GM12878 (cell line): ENCODE results near the gene LRP5. TPM values are rescaled to one million over a fixed set of nuclear protein-coding genes. Genes with fewer than 3 reads are reported as not detected.

Source experiments
- BCL11A ChIP-seq: IDR thresholded peaks from 2 replicates; pipeline ENCODE4 v1.6.1; 2011; ENCODE audit warnings: low read depth, low read length
- EED ChIP-seq: sonication (generic); IDR thresholded peaks from 2 replicates; pipeline ENCODE4 v1.6.1; 2016; ENCODE audit warnings: antibody characterized with exemption, low read depth
- EGR1 ChIP-seq, 2 experiments: IDR thresholded peaks; 1 replicate in 1 of 2; 2 replicates in 1 of 2; pipeline ENCODE4 v1.6.1; 2011 to 2012; ENCODE audit warnings: low read depth in 2 of 2, low read length in 2 of 2, borderline replicate concordance in 1 of 2, mild to moderate bottlenecking in 1 of 2, moderate library complexity in 1 of 2
- EP300 ChIP-seq, 2 experiments: fragments of 150-350 bp in 1 of 2; IDR thresholded peaks; 2 replicates each; pipeline ENCODE4 v1.6.1; 2011 to 2012; ENCODE audit warnings: low read depth in 2 of 2, low read length in 2 of 2, borderline replicate concordance in 1 of 2, improper control_type of control experiment in 1 of 2, inconsistent platforms in 1 of 2; ENCODE audit not compliant: control insufficient read depth in 1 of 2
- EZH2 ChIP-seq: IDR thresholded peaks from 2 replicates; pipeline ENCODE4 v1.6.1; 2012; ENCODE audit warnings: low read depth, mild to moderate bottlenecking, control low read depth, inconsistent platforms, low read length, borderline replicate concordance; ENCODE audit not compliant: control insufficient read depth
- HCFC1 ChIP-seq: fragments of 150-350 bp; IDR thresholded peaks from 2 replicates; pipeline ENCODE4 v1.6.1; 2014; ENCODE audit warnings: low read length
- HDAC2 ChIP-seq: fragments of 200-600 bp; sonication (generic); IDR thresholded peaks from 2 replicates; pipeline ENCODE4 v1.6.1; 2017
- JUND ChIP-seq: IDR thresholded peaks from 2 replicates; pipeline ENCODE4 v1.6.1; 2012; ENCODE audit warnings: low read depth, mild to moderate bottlenecking, low read length, improper control_type of control experiment, moderate library complexity
- KAT2A ChIP-seq: conservative IDR thresholded peaks from 2 replicates; pipeline ENCODE4 v1.6.1; 2011; ENCODE audit warnings: low read depth, low read length; ENCODE audit not compliant: control insufficient read depth
- LARP7 ChIP-seq: fragments of 450-650 bp; IDR thresholded peaks from 2 replicates; pipeline ENCODE4 v1.6.1; 2017; ENCODE audit warnings: mild to moderate bottlenecking
- NFIC ChIP-seq: IDR thresholded peaks from 2 replicates; pipeline ENCODE4 v1.6.1; 2012; ENCODE audit warnings: low read depth, mild to moderate bottlenecking, inconsistent platforms, low read length, moderate library complexity
- NFYA ChIP-seq: IDR thresholded peaks from 2 replicates; pipeline ENCODE4 v1.6.1; 2011; ENCODE audit warnings: low read depth, mild to moderate bottlenecking, low read length, improper control_type of control experiment, borderline replicate concordance
- SIN3A ChIP-seq: IDR thresholded peaks from 2 replicates; pipeline ENCODE4 v1.6.1; 2012; ENCODE audit warnings: low read depth, low read length, improper control_type of control experiment
- SIX5 ChIP-seq: IDR thresholded peaks from 2 replicates; pipeline ENCODE4 v1.6.1; 2011; ENCODE audit warnings: mild to moderate bottlenecking, low read depth, low read length, moderate library complexity; ENCODE audit not compliant: severe bottlenecking
- SMAD5 ChIP-seq: IDR thresholded peaks from 2 replicates; pipeline ENCODE4 v1.6.1; 2016; ENCODE audit warnings: antibody characterized with exemption, low read depth
- SMC3 ChIP-seq: IDR thresholded peaks from 2 replicates; pipeline ENCODE4 v1.6.1; 2011; ENCODE audit warnings: low read length, improper control_type of control experiment, borderline replicate concordance
- SUZ12 ChIP-seq: fragments of 200-600 bp; sonication (generic); IDR thresholded peaks from one replicate; pipeline ENCODE4 v1.6.1; 2018; ENCODE audit warnings: antibody characterized with exemption, mild to moderate bottlenecking; ENCODE audit not compliant: unreplicated experiment
- TCF12 ChIP-seq: IDR thresholded peaks from 2 replicates; pipeline ENCODE4 v1.6.1; 2011; ENCODE audit warnings: low read depth, mild to moderate bottlenecking, low read length
- ZBED1 ChIP-seq: IDR thresholded peaks from 2 replicates; pipeline ENCODE4 v1.6.1; 2016; ENCODE audit warnings: borderline replicate concordance
- ZNF274 ChIP-seq: IDR thresholded peaks from one replicate; pipeline ENCODE4 v1.8.0; 2011; ENCODE audit not compliant: insufficient read length, insufficient read depth
- ZZZ3 ChIP-seq: IDR thresholded peaks from 2 replicates; pipeline ENCODE4 v1.6.1; 2011; ENCODE audit warnings: low read depth; ENCODE audit not compliant: control insufficient read depth, insufficient read length
- polyA plus RNA-seq, 11 experiments: library from polyadenylated mRNA; depleted of rRNA in 4 of 11; unstranded in 6 of 11; stranded (reverse) in 5 of 11; fragments of >200 nt; fragmentation: Nextera tagmentation in 4 of 11; fragmentation: Illumina TruSeq in 1 of 11; extraction: Ambion mirVana in 4 of 11; extraction: Trizol in 1 of 11; gene quantifications; 1 replicate in 1 of 11; 2 replicates in 10 of 11; pipeline versions ENCODE4 v1.2.1 to v1.2.3, GENCODE V29; 2011 to 2016; ENCODE audit warnings: inconsistent platforms in 2 of 11, missing spikeins in 2 of 11, low read depth in 1 of 11
- total RNA-seq, 4 experiments: library from RNA; depleted of rRNA in 3 of 4; stranded (reverse); fragments of >200 nt in 3 of 4; fragmentation: Illumina TruSeq in 1 of 4; extraction: Trizol in 1 of 4; gene quantifications; 2 replicates each; pipeline versions ENCODE4 v1.2.1 to v1.2.3, GENCODE V29; 2013 to 2021
- TF ChIP-seq, protein P1 (sequence below): fragments of 450-650 bp; IDR thresholded peaks from 2 replicates; pipeline ENCODE4 v1.6.1; 2018; ENCODE audit warnings: borderline replicate concordance, mild to moderate bottlenecking; ENCODE audit not compliant: partially characterized antibody
- TF ChIP-seq, protein P2 (sequence below): IDR thresholded peaks from 2 replicates; pipeline ENCODE4 v1.6.1; 2011; ENCODE audit warnings: low read depth, mild to moderate bottlenecking, low read length, moderate library complexity, borderline replicate concordance; ENCODE audit errors: extremely low read depth
- TF ChIP-seq, protein P3 (sequence below): fragments of 450-650 bp; IDR thresholded peaks from 2 replicates; pipeline ENCODE4 v1.6.1; 2017; ENCODE audit warnings: antibody characterized with exemption, mild to moderate bottlenecking, moderate library complexity

The LRP5 gene
- total and polyA plus RNA-seq, 10 of the 15 experiments (the other 5 are each of a cell fraction or from before 2014, with no cell fraction given): 0.37 to 34.0 (median 6.6) TPM

DNA sequence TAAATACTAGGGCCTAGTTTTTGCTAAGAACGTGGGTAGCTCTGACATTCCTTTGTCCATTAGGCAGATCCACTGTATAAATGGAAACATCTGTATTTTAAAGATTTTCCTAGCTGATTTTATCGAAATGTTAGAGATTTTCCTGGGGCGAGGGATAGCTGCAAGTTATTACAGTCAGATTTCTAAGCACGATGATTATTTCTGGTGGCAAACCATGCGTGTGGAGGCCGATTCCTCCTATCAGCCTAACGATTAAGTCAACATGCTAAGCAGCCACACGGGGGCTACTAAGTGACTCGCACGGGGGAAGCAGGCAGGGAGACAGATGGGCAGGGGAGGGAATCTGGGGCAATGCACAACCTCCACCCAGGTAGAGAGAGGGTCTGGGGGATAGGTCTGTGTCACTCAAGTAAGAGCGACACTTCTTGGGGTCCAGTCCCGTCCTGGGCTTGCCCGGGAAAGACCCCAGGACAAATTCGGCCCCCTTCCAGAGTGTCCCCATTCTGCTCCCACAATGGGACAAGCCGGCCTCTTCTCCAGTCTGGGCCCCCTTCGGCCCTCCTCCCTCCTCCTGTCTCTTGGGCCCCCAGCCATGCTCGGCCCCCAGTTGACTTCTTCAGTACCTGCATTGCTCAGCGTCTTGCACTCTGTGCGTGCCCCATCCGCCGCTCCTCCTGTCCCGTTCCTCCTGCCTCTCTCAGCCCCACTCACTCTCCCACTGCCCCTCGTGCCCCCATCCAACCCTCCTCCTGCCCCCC lies 41.2 kb upstream of the LRP5 start (continued):
- TF ChIP-seq, protein P1, sequence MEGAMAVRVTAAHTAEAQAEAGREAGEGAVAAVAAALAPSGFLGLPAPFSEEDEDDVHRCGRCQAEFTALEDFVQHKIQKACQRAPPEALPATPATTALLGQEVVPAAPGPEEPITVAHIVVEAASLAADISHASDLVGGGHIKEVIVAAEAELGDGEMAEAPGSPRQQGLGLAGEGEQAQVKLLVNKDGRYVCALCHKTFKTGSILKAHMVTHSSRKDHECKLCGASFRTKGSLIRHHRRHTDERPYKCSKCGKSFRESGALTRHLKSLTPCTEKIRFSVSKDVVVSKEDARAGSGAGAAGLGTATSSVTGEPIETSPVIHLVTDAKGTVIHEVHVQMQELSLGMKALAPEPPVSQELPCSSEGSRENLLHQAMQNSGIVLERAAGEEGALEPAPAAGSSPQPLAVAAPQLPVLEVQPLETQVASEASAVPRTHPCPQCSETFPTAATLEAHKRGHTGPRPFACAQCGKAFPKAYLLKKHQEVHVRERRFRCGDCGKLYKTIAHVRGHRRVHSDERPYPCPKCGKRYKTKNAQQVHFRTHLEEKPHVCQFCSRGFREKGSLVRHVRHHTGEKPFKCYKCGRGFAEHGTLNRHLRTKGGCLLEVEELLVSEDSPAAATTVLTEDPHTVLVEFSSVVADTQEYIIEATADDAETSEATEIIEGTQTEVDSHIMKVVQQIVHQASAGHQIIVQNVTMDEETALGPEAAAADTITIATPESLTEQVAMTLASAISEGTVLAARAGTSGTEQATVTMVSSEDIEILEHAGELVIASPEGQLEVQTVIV: no peak
- TF ChIP-seq, protein P2, sequence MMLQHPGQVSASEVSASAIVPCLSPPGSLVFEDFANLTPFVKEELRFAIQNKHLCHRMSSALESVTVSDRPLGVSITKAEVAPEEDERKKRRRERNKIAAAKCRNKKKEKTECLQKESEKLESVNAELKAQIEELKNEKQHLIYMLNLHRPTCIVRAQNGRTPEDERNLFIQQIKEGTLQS: no peak
- TF ChIP-seq EZH2 (no peak), HDAC2 (no peak), ZBED1 (no peak), SUZ12 (no peak), NFYA (no peak), NFIC (no peak), SMC3 (peak; percentile 58; the same call in 1 of the 2 replicates), KAT2A (no peak), ZNF274 (no peak), LARP7 (no peak), EP300 (IDR thresholded peaks at IDR 0.05; ENCODE audit: borderline replicate concordance in 1 of 2, control insufficient read depth in 1 of 2, low read depth in 2 of 2, low read length in 2 of 2) (no peak), EGR1 (IDR thresholded peaks at IDR 0.05; ENCODE audit: borderline replicate concordance in 1 of 2, low read depth in 2 of 2, low read length in 2 of 2) (no peak), SIX5 (no peak), JUND (no peak), TCF12 (0 out of 2 replicates have a peak, but pooled peaks have one; percentile 51), SMAD5 (0 out of 2 replicates have a peak, but pooled peaks have one; percentile 16), ZZZ3 (no peak), BCL11A (no peak), EED (no peak), HCFC1 (no peak), SIN3A (no peak; the same call in 1 of the 2 replicates)
- TF ChIP-seq, protein P3, sequence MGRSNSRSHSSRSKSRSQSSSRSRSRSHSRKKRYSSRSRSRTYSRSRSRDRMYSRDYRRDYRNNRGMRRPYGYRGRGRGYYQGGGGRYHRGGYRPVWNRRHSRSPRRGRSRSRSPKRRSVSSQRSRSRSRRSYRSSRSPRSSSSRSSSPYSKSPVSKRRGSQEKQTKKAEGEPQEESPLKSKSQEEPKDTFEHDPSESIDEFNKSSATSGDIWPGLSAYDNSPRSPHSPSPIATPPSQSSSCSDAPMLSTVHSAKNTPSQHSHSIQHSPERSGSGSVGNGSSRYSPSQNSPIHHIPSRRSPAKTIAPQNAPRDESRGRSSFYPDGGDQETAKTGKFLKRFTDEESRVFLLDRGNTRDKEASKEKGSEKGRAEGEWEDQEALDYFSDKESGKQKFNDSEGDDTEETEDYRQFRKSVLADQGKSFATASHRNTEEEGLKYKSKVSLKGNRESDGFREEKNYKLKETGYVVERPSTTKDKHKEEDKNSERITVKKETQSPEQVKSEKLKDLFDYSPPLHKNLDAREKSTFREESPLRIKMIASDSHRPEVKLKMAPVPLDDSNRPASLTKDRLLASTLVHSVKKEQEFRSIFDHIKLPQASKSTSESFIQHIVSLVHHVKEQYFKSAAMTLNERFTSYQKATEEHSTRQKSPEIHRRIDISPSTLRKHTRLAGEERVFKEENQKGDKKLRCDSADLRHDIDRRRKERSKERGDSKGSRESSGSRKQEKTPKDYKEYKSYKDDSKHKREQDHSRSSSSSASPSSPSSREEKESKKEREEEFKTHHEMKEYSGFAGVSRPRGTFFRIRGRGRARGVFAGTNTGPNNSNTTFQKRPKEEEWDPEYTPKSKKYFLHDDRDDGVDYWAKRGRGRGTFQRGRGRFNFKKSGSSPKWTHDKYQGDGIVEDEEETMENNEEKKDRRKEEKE: no peak
